K562 (cell line): Measurements from ENCODE around the gene OR7C1. TPM values are rescaled to one million over a fixed set of nuclear protein-coding genes. Genes with fewer than 3 reads are reported as not detected.

Experiments
- ATAC-seq: fragments of 200-7000 bp; cut with Tn5 transposase; 3 replicates; pipeline ENCODE4 v1.9.1; 2020; ENCODE audit warnings: moderate library complexity
- BruUV-seq: library from RNA; stranded (reverse); fragments of 400-500 nt; replicated peaks from 2 replicates; lab custom pipeline; 2021; lab: Mats Ljungman, UMichigan
- CTCF ChIA-PET: fragments of 300-600 bp; formaldehyde crosslinking; extraction: SDS; loops from one replicate; lab custom pipeline; 2021; ENCODE audit warnings: low intra/inter-chr PET ratio; lab: Yijun Ruan, JAX
- POLR2A ChIA-PET: fragments of 300-600, 350-650 bp; sonication (Branson Sonifier 250); formaldehyde crosslinking; extraction: SDS; loops from one replicate; lab custom pipeline; 2021; ENCODE audit warnings: antibody characterized with exemption, inconsistent platforms; lab: Yijun Ruan, JAX
- DNase-seq, 4 experiments: peaks; one replicate each; pipeline versions ENCODE4 v3.0.0 to v3.0.0-alpha.2; 2011 to 2018; ENCODE audit warnings: low spot score in 3 of 4, mixed read lengths in 3 of 4; ENCODE audit errors: extremely low read depth in 1 of 4
- FAIRE-seq: peaks from 2 replicates; lab custom pipeline; 2011; peaks lifted over from hg19 to GRCh38; lab: Jason Lieb, UNC
- H2AFZ ChIP-seq: 2 replicates; pipeline ENCODE4 v1.6.0; 2011; ENCODE audit warnings: low read depth, low read length, control low read depth, inconsistent platforms
- H3K27ac ChIP-seq: fragments of 200-600 bp; 3 replicates; pipeline ENCODE4 v1.8.0; 2011; ENCODE audit warnings: low read depth, mild to moderate bottlenecking, control low read depth, inconsistent platforms, low read length, moderate library complexity, mixed read lengths; ENCODE audit errors: extremely low read depth
- H3K27me3 ChIP-seq, 2 experiments: fragments of 300-600 bp in 1 of 2; 2 replicates in 1 of 2; 3 replicates in 1 of 2; pipeline versions ENCODE4 v1.6.0 to v1.8.0; 2011; ENCODE audit warnings: inconsistent platforms in 2 of 2, low read length in 2 of 2, mild to moderate bottlenecking in 1 of 2, mixed read lengths in 1 of 2, moderate library complexity in 1 of 2; ENCODE audit not compliant: control insufficient read depth in 2 of 2, insufficient read depth in 2 of 2
- H3K36me3 ChIP-seq: fragments of 300-600 bp; 3 replicates; pipeline ENCODE4 v1.8.0; 2011; ENCODE audit warnings: mild to moderate bottlenecking, low read length, inconsistent platforms; ENCODE audit not compliant: control insufficient read depth, insufficient read depth
- H3K4me1 ChIP-seq, 2 experiments: fragments of 200-600 bp in 1 of 2; replicated peaks in 1 of 2; 2 replicates in 1 of 2; 3 replicates in 1 of 2; pipeline versions ENCODE4 v1.5.1 to v1.8.0; 2011; ENCODE audit warnings: inconsistent platforms in 2 of 2, low read length in 2 of 2, mild to moderate bottlenecking in 1 of 2, mixed read lengths in 1 of 2, moderate library complexity in 1 of 2; ENCODE audit not compliant: control insufficient read depth in 2 of 2, insufficient read depth in 2 of 2
- H3K4me2 ChIP-seq: 2 replicates; pipeline ENCODE4 v1.6.1; 2011; ENCODE audit warnings: low read length, control low read depth, inconsistent platforms, mixed read lengths; ENCODE audit not compliant: insufficient read depth
- H3K4me3 ChIP-seq: fragments of 200-600 bp; sonication (generic), shearing (Covaris generic); 2 replicates; pipeline ENCODE4 v1.5.1; 2016; ENCODE audit warnings: control low read depth, inconsistent platforms
- H3K79me2 ChIP-seq: fragments of 200-600 bp; 3 replicates; pipeline ENCODE4 v1.8.0; 2011; ENCODE audit warnings: low read length, inconsistent platforms; ENCODE audit not compliant: control insufficient read depth, insufficient read depth
- H3K9ac ChIP-seq, 2 experiments: 2 replicates each; pipeline versions ENCODE4 v1.6.0 to v1.6.1; 2011; ENCODE audit warnings: low read depth in 2 of 2, low read length in 2 of 2, control low read depth in 1 of 2, inconsistent platforms in 1 of 2, mild to moderate bottlenecking in 1 of 2, mixed read lengths in 1 of 2; ENCODE audit not compliant: insufficient read depth in 1 of 2
- H3K9me1 ChIP-seq: one replicate; pipeline ENCODE4 v1.6.0; 2011; ENCODE audit warnings: inconsistent platforms, mild to moderate bottlenecking, low read length, moderate library complexity; ENCODE audit not compliant: control insufficient read depth, insufficient read depth
- H3K9me3 ChIP-seq: replicated peaks from 2 replicates; pipeline ENCODE4 v1.5.1; 2011; ENCODE audit warnings: low read depth, low read length, inconsistent platforms; ENCODE audit not compliant: control insufficient read depth, insufficient read depth
- H4K20me1 ChIP-seq: replicated peaks from 2 replicates; pipeline ENCODE4 v1.6.1; 2011; ENCODE audit warnings: low read length, inconsistent platforms, mixed read lengths; ENCODE audit not compliant: control insufficient read depth, insufficient read depth
- ARHGAP35 ChIP-seq: fragments of 450-650 bp; IDR thresholded peaks from 2 replicates; pipeline ENCODE4 v1.6.1; 2018; ENCODE audit not compliant: partially characterized antibody
- ARID1B ChIP-seq: fragments of 450-650 bp; IDR thresholded peaks from 2 replicates; pipeline ENCODE4 v1.6.1; 2016; ENCODE audit warnings: antibody characterized with exemption, mild to moderate bottlenecking, inconsistent platforms
- CBFA2T3 ChIP-seq: fragments of 450-650 bp; IDR thresholded peaks from 2 replicates; pipeline ENCODE4 v1.6.1; 2017
- MEIS2 ChIP-seq: fragments of 450-650 bp; IDR thresholded peaks from 2 replicates; pipeline ENCODE4 v1.6.1; 2014; ENCODE audit warnings: mild to moderate bottlenecking; ENCODE audit not compliant: partially characterized antibody
- NELFE ChIP-seq: IDR thresholded peaks from 2 replicates; pipeline ENCODE4 v1.6.1; 2011; ENCODE audit warnings: mild to moderate bottlenecking; ENCODE audit not compliant: insufficient read depth, insufficient read length
- TCF3 ChIP-seq: sonication (generic); formaldehyde crosslinking; IDR thresholded peaks from 2 replicates; pipeline ENCODE4 v1.4.0; 2020; ENCODE audit warnings: mild to moderate bottlenecking, missing genetic modification reagents
- TEAD4 ChIP-seq, 2 experiments: sonication (generic) in 1 of 2; formaldehyde crosslinking in 1 of 2; IDR thresholded peaks; 2 replicates each; pipeline versions ENCODE4 v1.6.1 to v1.8.0; 2012 to 2022; ENCODE audit warnings: borderline replicate concordance in 1 of 2, inconsistent platforms in 1 of 2, low read length in 1 of 2, mild to moderate bottlenecking in 1 of 2, missing genetic modification reagents in 1 of 2
- VEZF1 ChIP-seq: fragments of 200-800 bp; sonication (Bioruptor generic); IDR thresholded peaks from 2 replicates; pipeline ENCODE4 v1.6.1; 2017; ENCODE audit warnings: missing genetic modification characterization, missing compliant biosample characterization
- WGBS: fragments of 100-300 bp; shearing (Covaris generic); methylation state at CpG from one replicate; pipeline ENCODE4 v1.1.6; 2016; ENCODE audit warnings: low coverage, mixed read lengths; ENCODE audit not compliant: insufficient coverage; ENCODE audit errors: missing lambda C conversion rate; 5-methylcytosine and 5-hydroxymethylcytosine counted together
- in situ Hi-C: fragments of 300-500 bp; cut with MboI; formaldehyde crosslinking; loops from 4 replicates; pipeline ENCODE4 v1.15.0; 2018; ENCODE audit warnings: inconsistent platforms, mixed read lengths
- intact Hi-C: fragments of 100-400 bp; cut with micrococcal nuclease; formaldehyde crosslinking; loops from 2 replicates; pipeline ENCODE4 v1.14.2; 2022
- polyA plus RNA-seq, 8 experiments: library from polyadenylated mRNA; depleted of rRNA in 4 of 8; stranded (reverse) in 5 of 8; unstranded in 3 of 8; fragments of >200 nt; fragmentation: Nextera tagmentation in 2 of 8; fragmentation: Illumina TruSeq in 1 of 8; extraction: Ambion mirVana in 2 of 8; extraction: Trizol in 1 of 8; gene quantifications; 2 replicates each; pipeline versions ENCODE4 v1.2.1 to v1.2.3, GENCODE V29; 2011 to 2014; ENCODE audit warnings: inconsistent platforms in 1 of 8, missing spikeins in 1 of 8
- total RNA-seq, 7 experiments: library from RNA; depleted of rRNA in 6 of 7; stranded (reverse); fragments of >200 nt in 6 of 7; fragmentation: Illumina TruSeq in 2 of 7; extraction: Trizol in 2 of 7; gene quantifications; 2 replicates each; pipeline versions ENCODE4 v1.2.1 to v1.2.3, GENCODE V29; 2011 to 2021; ENCODE audit warnings: low replicate concordance in 1 of 7

Gene OR7C1
- total and polyA plus RNA-seq, 9 of the 15 experiments (the other 6 are each of a cell fraction or from before 2014, with no cell fraction given), result 0.01 to 0.18 (median 0.10) TPM; not detected in 1

GRCh38 chr19:14818588-14818987 is 16.4 kb downstream of the OR7C1 start:
- H3K4me2 ChIP-seq, result no peak overlapping the region
- H3K79me2 ChIP-seq, result no peaks in the 10 kb centered on the region
- H3K9ac ChIP-seq, result no peak overlapping the region
- CTCF ChIA-PET, result no interaction called here
- no peaks in the 10 kb centered on the region for H4K20me1 ChIP-seq
- ATAC-seq (no peak), FAIRE-seq (no peak), DNase-seq (no peak)
- H2AFZ ChIP-seq, result no peak overlapping the region
- H3K4me3 ChIP-seq, result no peak overlapping the region
- H3K27ac ChIP-seq, result no peak overlapping the region
- H3K9me3 ChIP-seq, result no peaks in the 10 kb centered on the region
- H3K4me1 ChIP-seq, result peaks cover 3 to 6% of the 10 kb centered on the region in 2 experiments; a peak in 2 of 5 replicates
- WGBS, result under 1% methylated on average over 8 of the region's 8 CpGs
- no peaks in the 10 kb centered on the region for H3K36me3 ChIP-seq
- H3K27me3 ChIP-seq, result peaks cover 6 to 13% of the 10 kb centered on the region in 2 experiments; a peak in 2 of 5 replicates
- POLR2A ChIA-PET, result no interaction called here
- in situ Hi-C loops (no loop called here), intact Hi-C loops (no loop called here)
- no peaks in the 10 kb centered on the region for H3K9me1 ChIP-seq
- BruUV-seq, result no TSS peak
- TF ChIP-seq NELFE, result no peak
- no peak for TF ChIP-seq ARHGAP35
- TF ChIP-seq ARID1B, result peak; percentile 45; the same call in 1 of the 2 replicates
- TF ChIP-seq VEZF1, result 0 out of 2 replicates have a peak, but pooled peaks have one; percentile 17
- TF ChIP-seq CBFA2T3, result peak; percentile 37
- TF ChIP-seq TCF3 (CRISPR knock-in tag), result peak; percentile 50
- TF ChIP-seq MEIS2, result peak; percentile 45
- peak; percentile 66; the same call in 1 of the 2 replicates for TF ChIP-seq TEAD4 (IDR thresholded peaks at IDR 0.05; ENCODE audit: low read length)
- no peak for TF ChIP-seq TEAD4 (CRISPR knock-in tag; IDR thresholded peaks at IDR 0.05; ENCODE audit: borderline replicate concordance)
- TF ChIP-seq, all 486 proteins: peak for 6
